ENCODE data around the gene SVOPL.

Gene SVOPL

DNA sequence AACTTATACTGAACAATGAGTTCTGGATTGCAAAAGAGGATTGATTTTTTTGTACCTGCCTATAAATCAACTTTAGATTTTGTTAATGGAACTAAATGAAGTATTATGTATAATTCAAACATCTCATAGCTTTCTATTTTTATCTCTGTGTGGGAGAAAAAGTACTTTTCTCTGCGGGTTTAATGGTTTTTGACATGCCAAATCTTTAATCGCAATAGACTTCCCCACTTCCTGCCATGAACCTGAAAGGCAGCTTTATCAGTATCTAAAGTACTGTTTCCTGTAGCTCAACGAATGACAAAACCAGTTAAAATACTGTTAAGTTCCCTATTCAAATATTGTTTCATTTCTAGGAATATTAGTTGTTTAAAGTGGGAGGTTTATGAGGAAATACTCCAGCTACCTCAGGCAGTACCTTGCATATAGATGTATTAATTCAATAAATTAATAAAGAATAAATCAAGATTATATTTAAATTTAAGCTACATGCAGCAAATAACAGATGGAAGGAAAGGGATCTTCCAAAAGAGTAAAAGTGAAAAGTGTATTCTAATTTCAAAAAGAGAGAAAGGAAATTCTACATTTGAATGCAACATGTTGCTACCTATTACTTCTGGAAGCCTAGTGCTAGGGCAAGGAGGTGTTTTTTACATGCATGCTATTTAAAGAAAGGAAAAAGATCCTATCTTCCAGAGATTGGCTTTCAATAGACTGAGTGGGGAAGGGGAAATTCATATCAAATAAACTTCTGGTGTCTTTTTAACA is 75.9 kb downstream of the SVOPL start:
- no peaks in the 10 kb centered on the region for H3K4me1 ChIP-seq (ENCODE audit: control insufficient read depth in 1 of 2, insufficient read depth in 2 of 2, low read length in 2 of 2)
- no peak overlapping the region for H4K12ac ChIP-seq (ENCODE audit: low read depth, low read length)
- H3K23ac ChIP-seq (ENCODE audit: low read length): no peak overlapping the region
- H2BK12ac ChIP-seq (ENCODE audit: low read length): no peak overlapping the region
- H3K9me3 ChIP-seq (ENCODE audit: insufficient read depth, low read depth, low read length): no peaks in the 10 kb centered on the region
- no peak overlapping the region for H3K9ac ChIP-seq (ENCODE audit: low read length)
- H3K79me1 ChIP-seq (ENCODE audit: low read length): no peaks in the 10 kb centered on the region
- no peak overlapping the region for H4K91ac ChIP-seq (ENCODE audit: low read depth, low read length)
- no peak overlapping the region for H3K4ac ChIP-seq (ENCODE audit: low read depth, low read length)
- no CpG with 5 or more reads among the region's 3 CpGs for WGBS (ENCODE audit: extremely low coverage, insufficient coverage, insufficient read length)
- H3K4me3 ChIP-seq (ENCODE audit: low read depth, low read length): no peak overlapping the region
- no peak overlapping the region for H4K8ac ChIP-seq (ENCODE audit: low read depth, low read length)
- no peak for DNase-seq
- no peaks in the 10 kb centered on the region for H3K27me3 ChIP-seq (ENCODE audit: insufficient read depth, low read length)
- no peak overlapping the region for H3K18ac ChIP-seq (ENCODE audit: low read length)
- H2AK5ac ChIP-seq (ENCODE audit: low read length): no peak overlapping the region
- no peak overlapping the region for H2AFZ ChIP-seq (ENCODE audit: insufficient read depth, low read length, poor library complexity)
- H3K4me2 ChIP-seq (ENCODE audit: low read length): no peak overlapping the region
- no peaks in the 10 kb centered on the region for H3K79me2 ChIP-seq (ENCODE audit: control insufficient read depth, insufficient read depth, low read length, poor library complexity)
- H2BK5ac ChIP-seq (ENCODE audit: low read depth, low read length, poor library complexity): no peak overlapping the region
- no peaks in the 10 kb centered on the region for H3K36me3 ChIP-seq (ENCODE audit: control insufficient read depth in 1 of 2, insufficient read depth in 2 of 2, low read length in 2 of 2)
- H3K14ac ChIP-seq (ENCODE audit: low read length): no peak overlapping the region
- H3K27ac ChIP-seq (ENCODE audit: low read depth, low read length): no peak overlapping the region
- H2BK120ac ChIP-seq (ENCODE audit: insufficient read depth, low read length, poor library complexity): no peak overlapping the region

DNA sequence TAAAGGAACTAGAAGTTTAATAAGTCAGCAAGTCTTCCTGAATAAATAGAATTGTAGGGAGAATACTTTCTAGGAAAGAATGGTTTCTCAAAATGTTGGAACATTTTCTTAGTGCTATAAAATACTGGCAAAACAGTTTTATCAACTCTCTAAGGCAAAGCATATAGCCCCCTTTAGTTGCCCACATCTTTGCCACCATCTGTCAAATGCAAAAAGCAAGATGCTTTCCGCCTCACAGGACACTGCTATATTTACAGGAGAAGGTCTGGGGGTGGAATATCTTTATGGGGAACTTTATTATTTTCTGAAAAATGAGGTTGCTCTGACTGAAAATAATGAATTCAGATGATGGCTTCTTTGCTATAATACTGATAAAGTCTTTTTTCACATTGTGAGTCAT is 78.3 kb downstream of the SVOPL start:
- no CpG with 5 or more reads among the region's 1 CpG for WGBS (ENCODE audit: extremely low coverage, insufficient coverage, insufficient read length)
- Histone ChIP-seq H3K27me3 (ENCODE audit: insufficient read depth, low read length) (no peaks in the 10 kb centered on the region), H2AFZ (ENCODE audit: insufficient read depth, low read length, poor library complexity) (no peak overlapping the region), H3K79me1 (ENCODE audit: low read length) (peaks cover 2% of the 10 kb centered on the region), H4K12ac (ENCODE audit: low read depth, low read length) (no peak overlapping the region), H3K79me2 (ENCODE audit: control insufficient read depth, insufficient read depth, low read length, poor library complexity) (no peaks in the 10 kb centered on the region), H4K91ac (ENCODE audit: low read depth, low read length) (no peak overlapping the region), H3K14ac (ENCODE audit: low read length) (no peak overlapping the region), H3K4me2 (ENCODE audit: low read length) (no peak overlapping the region), H3K4me3 (ENCODE audit: low read depth, low read length) (no peak overlapping the region), H2AK5ac (ENCODE audit: low read length) (no peak overlapping the region), H3K9ac (ENCODE audit: low read length) (no peak overlapping the region), H3K36me3 (ENCODE audit: control insufficient read depth in 1 of 2, insufficient read depth in 2 of 2, low read length in 2 of 2) (no peaks in the 10 kb centered on the region), H3K23ac (ENCODE audit: low read length) (no peak overlapping the region), H3K18ac (ENCODE audit: low read length) (no peak overlapping the region), H3K27ac (ENCODE audit: low read depth, low read length) (no peak overlapping the region), H2BK12ac (ENCODE audit: low read length) (no peak overlapping the region), H2BK5ac (ENCODE audit: low read depth, low read length, poor library complexity) (no peak overlapping the region), H3K4me1 (ENCODE audit: control insufficient read depth in 1 of 2, insufficient read depth in 2 of 2, low read length in 2 of 2) (no peaks in the 10 kb centered on the region), H4K8ac (ENCODE audit: low read depth, low read length) (no peak overlapping the region), H3K4ac (ENCODE audit: low read depth, low read length) (no peak overlapping the region), H3K9me3 (ENCODE audit: insufficient read depth, low read depth, low read length) (no peaks in the 10 kb centered on the region), H2BK120ac (ENCODE audit: insufficient read depth, low read length, poor library complexity) (no peak overlapping the region)
- no peak for DNase-seq

DNA sequence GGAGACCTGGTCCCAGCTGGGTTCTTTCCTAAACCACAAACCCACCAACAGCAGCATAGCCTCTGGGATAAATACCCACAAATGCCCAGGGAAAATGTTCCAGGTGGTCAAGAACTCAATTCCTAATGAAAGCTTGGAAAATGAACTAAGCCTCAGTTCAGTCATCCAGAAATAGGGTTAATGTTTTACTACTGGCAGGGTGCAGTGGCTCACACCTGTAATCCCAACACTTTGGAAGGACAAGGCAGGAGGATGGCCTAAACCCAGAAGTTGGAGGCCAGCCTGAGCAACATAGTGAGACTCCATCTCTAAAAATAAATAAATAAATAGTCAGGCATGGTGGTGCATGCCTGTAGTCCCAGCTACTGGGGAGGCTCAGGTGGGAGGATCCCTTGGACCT is 82.2 kb downstream of the SVOPL start:
- Histone ChIP-seq H3K27ac (ENCODE audit: low read depth, low read length) (no peak overlapping the region), H3K9ac (ENCODE audit: low read length) (no peak overlapping the region), H2BK12ac (ENCODE audit: low read length) (no peak overlapping the region), H3K27me3 (ENCODE audit: insufficient read depth, low read length) (no peaks in the 10 kb centered on the region), H3K18ac (ENCODE audit: low read length) (no peak overlapping the region), H3K4me2 (ENCODE audit: low read length) (no peak overlapping the region), H4K12ac (ENCODE audit: low read depth, low read length) (no peak overlapping the region), H3K4me1 (ENCODE audit: control insufficient read depth in 1 of 2, insufficient read depth in 2 of 2, low read length in 2 of 2) (no peaks in the 10 kb centered on the region), H3K4me3 (ENCODE audit: low read depth, low read length) (no peak overlapping the region), H2BK120ac (ENCODE audit: insufficient read depth, low read length, poor library complexity) (no peak overlapping the region), H4K91ac (ENCODE audit: low read depth, low read length) (no peak overlapping the region), H3K23ac (ENCODE audit: low read length) (no peak overlapping the region), H3K9me3 (ENCODE audit: insufficient read depth, low read depth, low read length) (no peaks in the 10 kb centered on the region), H3K4ac (ENCODE audit: low read depth, low read length) (no peak overlapping the region), H2AK5ac (ENCODE audit: low read length) (no peak overlapping the region), H4K8ac (ENCODE audit: low read depth, low read length) (no peak overlapping the region), H3K14ac (ENCODE audit: low read length) (no peak overlapping the region), H2BK5ac (ENCODE audit: low read depth, low read length, poor library complexity) (no peak overlapping the region), H3K36me3 (ENCODE audit: control insufficient read depth in 1 of 2, insufficient read depth in 2 of 2, low read length in 2 of 2) (no peaks in the 10 kb centered on the region), H3K79me1 (ENCODE audit: low read length) (peaks cover 2% of the 10 kb centered on the region), H3K79me2 (ENCODE audit: control insufficient read depth, insufficient read depth, low read length, poor library complexity) (no peaks in the 10 kb centered on the region), H2AFZ (ENCODE audit: insufficient read depth, low read length, poor library complexity) (no peak overlapping the region)
- DNase-seq: no peak

DNA sequence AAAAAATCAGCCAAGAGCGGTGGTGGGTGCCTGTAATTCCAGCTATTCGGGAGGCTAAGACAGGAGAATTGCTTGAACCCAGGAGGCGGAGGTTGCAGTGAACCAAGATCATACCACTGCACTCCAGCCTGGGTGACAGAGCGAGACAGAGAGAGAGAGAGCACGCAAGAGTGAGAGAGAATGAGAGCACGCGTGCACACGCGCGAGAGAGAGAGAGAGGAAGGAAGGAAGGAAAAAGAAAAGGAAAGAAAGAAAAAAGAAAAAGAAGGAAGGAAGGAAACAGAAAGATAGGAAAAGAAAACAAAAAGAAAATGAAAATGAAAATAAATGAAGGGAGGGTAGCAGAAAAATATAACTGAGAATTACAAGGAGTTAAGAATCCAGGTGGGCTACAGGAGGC is 82.7 kb downstream of the SVOPL start:
- H3K79me2 ChIP-seq (ENCODE audit: control insufficient read depth, insufficient read depth, low read length, poor library complexity): no peaks in the 10 kb centered on the region
- H3K36me3 ChIP-seq (ENCODE audit: control insufficient read depth in 1 of 2, insufficient read depth in 2 of 2, low read length in 2 of 2): no peaks in the 10 kb centered on the region
- H3K4me2 ChIP-seq (ENCODE audit: low read length): no peak overlapping the region
- H3K4ac ChIP-seq (ENCODE audit: low read depth, low read length): no peak overlapping the region
- no peak overlapping the region for H3K23ac ChIP-seq (ENCODE audit: low read length)
- H3K27ac ChIP-seq (ENCODE audit: low read depth, low read length): no peak overlapping the region
- no peak overlapping the region for H4K91ac ChIP-seq (ENCODE audit: low read depth, low read length)
- H3K27me3 ChIP-seq (ENCODE audit: insufficient read depth, low read length): no peaks in the 10 kb centered on the region
- no peak overlapping the region for H2BK120ac ChIP-seq (ENCODE audit: insufficient read depth, low read length, poor library complexity)
- WGBS (ENCODE audit: extremely low coverage, insufficient coverage, insufficient read length): no CpG with 5 or more reads among the region's 10 CpGs
- DNase-seq: no peak
- no peak overlapping the region for H3K18ac ChIP-seq (ENCODE audit: low read length)
- no peak overlapping the region for H3K14ac ChIP-seq (ENCODE audit: low read length)
- no peaks in the 10 kb centered on the region for H3K9me3 ChIP-seq (ENCODE audit: insufficient read depth, low read depth, low read length)
- H3K4me3 ChIP-seq (ENCODE audit: low read depth, low read length): no peak overlapping the region
- H2BK12ac ChIP-seq (ENCODE audit: low read length): no peak overlapping the region
- H4K8ac ChIP-seq (ENCODE audit: low read depth, low read length): no peak overlapping the region
- H3K4me1 ChIP-seq (ENCODE audit: control insufficient read depth in 1 of 2, insufficient read depth in 2 of 2, low read length in 2 of 2): no peaks in the 10 kb centered on the region
- no peak overlapping the region for H2AK5ac ChIP-seq (ENCODE audit: low read length)
- H2BK5ac ChIP-seq (ENCODE audit: low read depth, low read length, poor library complexity): no peak overlapping the region
- peaks cover 2% of the 10 kb centered on the region for H3K79me1 ChIP-seq (ENCODE audit: low read length)
- no peak overlapping the region for H4K12ac ChIP-seq (ENCODE audit: low read depth, low read length)
- H3K9ac ChIP-seq (ENCODE audit: low read length): no peak overlapping the region
- H2AFZ ChIP-seq (ENCODE audit: insufficient read depth, low read length, poor library complexity): no peak overlapping the region

All from trophoblast cell (in vitro differentiated cells and primary cell).